ENCODE data around the gene LMX1A.

DNA sequence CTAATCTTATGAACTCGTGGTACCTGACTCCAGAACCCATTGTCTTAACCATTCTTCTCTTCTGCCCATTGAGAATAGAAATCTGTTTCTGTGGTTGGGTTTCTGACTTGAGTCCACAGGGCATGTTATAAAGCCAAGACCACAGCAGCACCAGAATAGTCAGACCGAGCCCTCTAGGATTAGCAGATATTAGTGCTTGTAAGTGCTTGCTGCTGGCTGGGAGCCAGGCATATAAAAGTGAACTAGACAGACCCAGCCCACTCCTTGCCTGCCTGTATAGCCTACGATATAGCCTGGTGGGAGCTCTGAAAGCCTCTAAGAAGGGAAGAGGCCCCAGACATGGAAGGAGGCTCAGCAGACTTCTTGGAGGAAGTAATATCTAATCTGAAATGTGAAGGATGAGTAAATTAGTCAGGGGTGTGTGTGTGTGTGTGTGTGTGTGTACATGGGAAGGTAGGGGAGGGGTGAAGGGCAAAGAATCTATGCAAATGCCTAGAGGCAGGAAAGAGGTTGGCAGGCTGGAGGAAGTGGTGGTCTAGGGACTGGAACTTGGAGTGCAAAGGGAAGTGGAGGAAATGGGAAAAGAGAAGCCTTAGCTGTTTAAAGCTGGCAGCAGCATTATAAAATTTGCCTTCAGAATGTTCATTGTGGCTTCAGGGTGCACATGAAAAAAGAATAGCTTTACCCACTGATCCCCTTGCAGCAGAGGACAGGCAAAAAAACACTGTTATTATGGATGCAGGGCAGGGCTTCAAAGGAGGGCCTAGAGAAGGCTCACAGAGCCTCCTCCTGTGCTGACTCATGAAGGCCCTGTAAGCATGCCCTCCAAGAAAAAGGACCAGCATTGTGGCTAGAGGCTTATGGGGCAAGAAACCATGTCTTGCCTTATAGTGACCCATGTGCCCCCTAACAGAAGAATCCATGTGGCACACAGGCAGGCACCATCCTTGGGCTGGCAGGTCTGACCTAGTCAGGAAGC lies 169.2 kb downstream of the LMX1A start:
- TF ChIP-seq, protein P1, sequence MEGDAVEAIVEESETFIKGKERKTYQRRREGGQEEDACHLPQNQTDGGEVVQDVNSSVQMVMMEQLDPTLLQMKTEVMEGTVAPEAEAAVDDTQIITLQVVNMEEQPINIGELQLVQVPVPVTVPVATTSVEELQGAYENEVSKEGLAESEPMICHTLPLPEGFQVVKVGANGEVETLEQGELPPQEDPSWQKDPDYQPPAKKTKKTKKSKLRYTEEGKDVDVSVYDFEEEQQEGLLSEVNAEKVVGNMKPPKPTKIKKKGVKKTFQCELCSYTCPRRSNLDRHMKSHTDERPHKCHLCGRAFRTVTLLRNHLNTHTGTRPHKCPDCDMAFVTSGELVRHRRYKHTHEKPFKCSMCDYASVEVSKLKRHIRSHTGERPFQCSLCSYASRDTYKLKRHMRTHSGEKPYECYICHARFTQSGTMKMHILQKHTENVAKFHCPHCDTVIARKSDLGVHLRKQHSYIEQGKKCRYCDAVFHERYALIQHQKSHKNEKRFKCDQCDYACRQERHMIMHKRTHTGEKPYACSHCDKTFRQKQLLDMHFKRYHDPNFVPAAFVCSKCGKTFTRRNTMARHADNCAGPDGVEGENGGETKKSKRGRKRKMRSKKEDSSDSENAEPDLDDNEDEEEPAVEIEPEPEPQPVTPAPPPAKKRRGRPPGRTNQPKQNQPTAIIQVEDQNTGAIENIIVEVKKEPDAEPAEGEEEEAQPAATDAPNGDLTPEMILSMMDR (IDR thresholded peaks at IDR 0.05) = no peak
- TF ChIP-seq EP300 (IDR thresholded peaks at IDR 0.05) (no peak), POLR2A (IDR thresholded peaks at IDR 0.05) (no peak), POLR2AphosphoS5 (IDR thresholded peaks at IDR 0.05) (no peak)

All from gastroesophageal sphincter (tissue), 3 donors.